SK-N-SH (cell line): ENCODE measurements around the gene MVB12B.

Experiments used
- CHD2 ChIP-seq: fragments of 150-350 bp; IDR thresholded peaks from 2 replicates; pipeline ENCODE4 v1.6.1; 2018; ENCODE audit warnings: low read length; ENCODE audit not compliant: partially characterized antibody
- ELF1 ChIP-seq: IDR thresholded peaks from 2 replicates; pipeline ENCODE4 v1.4.0; 2012
- EP300 ChIP-seq, 2 experiments: IDR thresholded peaks; 2 replicates each; pipeline versions ENCODE4 v1.4.0 to v1.6.1; 2012; ENCODE audit warnings: borderline replicate concordance in 1 of 2, low read depth in 1 of 2, low read length in 1 of 2
- EZH2phosphoT487 ChIP-seq: fragments of 200-600 bp; sonication (generic); IDR thresholded peaks from 2 replicates; pipeline ENCODE4 v1.6.1; 2017; ENCODE audit warnings: low read depth, mixed run types, mild to moderate bottlenecking, antibody characterized with exemption, moderate library complexity, borderline replicate concordance
- FOXM1 ChIP-seq: IDR thresholded peaks from 2 replicates; pipeline ENCODE4 v1.4.0; 2012; ENCODE audit warnings: low read depth, mild to moderate bottlenecking
- MAX ChIP-seq: IDR thresholded peaks from 2 replicates; pipeline ENCODE4 v1.4.0; 2012; ENCODE audit warnings: low read depth
- POLR2AphosphoS5 ChIP-seq: IDR thresholded peaks from 2 replicates; pipeline ENCODE4 v1.6.1; 2012; ENCODE audit warnings: low read depth, low read length
- RXRA ChIP-seq: IDR thresholded peaks from 2 replicates; pipeline ENCODE4 v1.4.0; 2012; ENCODE audit warnings: low read depth, mild to moderate bottlenecking, borderline replicate concordance
- TAF1 ChIP-seq: IDR thresholded peaks from 2 replicates; pipeline ENCODE4 v1.6.1; 2012; ENCODE audit warnings: low read depth, mild to moderate bottlenecking, low read length, moderate library complexity, borderline replicate concordance
- TEAD4 ChIP-seq: IDR thresholded peaks from 2 replicates; pipeline ENCODE4 v1.4.0; 2012; ENCODE audit warnings: mild to moderate bottlenecking, borderline replicate concordance; ENCODE audit not compliant: insufficient read depth
- TF ChIP-seq, protein P1 (sequence below): fragments of 200-600 bp; sonication (generic); IDR thresholded peaks from 2 replicates; pipeline ENCODE4 v1.6.1; 2017; ENCODE audit warnings: antibody characterized with exemption, mild to moderate bottlenecking, moderate library complexity

GRCh38 chr9:126456441-126457174 lies 130.0 kb downstream of the MVB12B start:
- TF ChIP-seq RXRA (no peak), EZH2phosphoT487 (no peak), TAF1 (no peak), EP300 (IDR thresholded peaks at IDR 0.05; ENCODE audit: borderline replicate concordance in 1 of 2, low read depth in 1 of 2, low read length in 1 of 2) (no peak), ELF1 (no peak), TEAD4 (no peak), POLR2AphosphoS5 (no peak), MAX (no peak), FOXM1 (no peak), CHD2 (no peak)
- TF ChIP-seq, protein P1, sequence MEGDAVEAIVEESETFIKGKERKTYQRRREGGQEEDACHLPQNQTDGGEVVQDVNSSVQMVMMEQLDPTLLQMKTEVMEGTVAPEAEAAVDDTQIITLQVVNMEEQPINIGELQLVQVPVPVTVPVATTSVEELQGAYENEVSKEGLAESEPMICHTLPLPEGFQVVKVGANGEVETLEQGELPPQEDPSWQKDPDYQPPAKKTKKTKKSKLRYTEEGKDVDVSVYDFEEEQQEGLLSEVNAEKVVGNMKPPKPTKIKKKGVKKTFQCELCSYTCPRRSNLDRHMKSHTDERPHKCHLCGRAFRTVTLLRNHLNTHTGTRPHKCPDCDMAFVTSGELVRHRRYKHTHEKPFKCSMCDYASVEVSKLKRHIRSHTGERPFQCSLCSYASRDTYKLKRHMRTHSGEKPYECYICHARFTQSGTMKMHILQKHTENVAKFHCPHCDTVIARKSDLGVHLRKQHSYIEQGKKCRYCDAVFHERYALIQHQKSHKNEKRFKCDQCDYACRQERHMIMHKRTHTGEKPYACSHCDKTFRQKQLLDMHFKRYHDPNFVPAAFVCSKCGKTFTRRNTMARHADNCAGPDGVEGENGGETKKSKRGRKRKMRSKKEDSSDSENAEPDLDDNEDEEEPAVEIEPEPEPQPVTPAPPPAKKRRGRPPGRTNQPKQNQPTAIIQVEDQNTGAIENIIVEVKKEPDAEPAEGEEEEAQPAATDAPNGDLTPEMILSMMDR: no peak
